Heart right ventricle (tissue), 16 donors: ENCODE measurements around the gene CHST11. TPM values are rescaled to one million over a fixed set of nuclear protein-coding genes. Genes with fewer than 3 reads are reported as not detected.

Experiments
- ATAC-seq, 8 donors: fragments of 200-7000 bp; cut with Tn5 transposase; one replicate each; pipeline ENCODE4 v1.9.1; 2020; ENCODE audit warnings: mild to moderate bottlenecking in 8 of 8, moderate library complexity in 8 of 8, moderate number of reproducible peaks in 1 of 8
- DNase-seq, 2 donors: peaks; one replicate each; pipeline ENCODE4 v3.0.0-alpha.2; 2020
- H3K27ac ChIP-seq, 10 donors: fragments of 200-600 bp; sonication (generic) in 2 of 10; one replicate each; pipeline versions ENCODE4 v1.5.0 to v1.8.0; 2020 to 2022; ENCODE audit warnings: mild to moderate bottlenecking in 3 of 10
- H3K27me3 ChIP-seq, 7 donors: fragments of 200-600 bp; one replicate each; pipeline ENCODE4 v1.8.0; 2021 to 2022; ENCODE audit warnings: mild to moderate bottlenecking in 2 of 7
- H3K36me3 ChIP-seq, 9 donors: fragments of 200-600 bp; sonication (generic) in 1 of 9; one replicate each; pipeline versions ENCODE4 v1.5.0 to v1.8.0; 2020 to 2022; ENCODE audit warnings: mild to moderate bottlenecking in 2 of 9
- H3K4me1 ChIP-seq, 9 donors: fragments of 200-600 bp; sonication (generic) in 1 of 9; one replicate each; pipeline versions ENCODE4 v1.5.0 to v1.8.0; 2020 to 2022; ENCODE audit warnings: mild to moderate bottlenecking in 4 of 9
- H3K4me3 ChIP-seq, 10 donors: fragments of 200-600 bp; sonication (generic) in 2 of 10; one replicate each; pipeline versions ENCODE4 v1.5.0 to v1.8.0; 2020 to 2022; ENCODE audit warnings: mild to moderate bottlenecking in 7 of 10, moderate library complexity in 2 of 10
- H3K9me3 ChIP-seq, 11 donors: fragments of 200-600 bp in 10 of 11; sonication (generic) in 2 of 11; one replicate each; pipeline versions ENCODE4 v1.5.0 to v1.8.0; 2013 to 2022; ENCODE audit warnings: mild to moderate bottlenecking in 2 of 11, control low read depth in 1 of 11, moderate library complexity in 1 of 11
- WGBS, 2 donors: extraction: QIAGEN DNeasy Blood & Tissue Kit; methylation state at CpG; one replicate each; pipeline ENCODE4 v1.1.7; 2013; ENCODE audit warnings: inconsistent platforms in 1 of 2; 5-methylcytosine and 5-hydroxymethylcytosine counted together
- intact Hi-C, 10 donors: fragments of 100-400 bp; cut with DNase I; formaldehyde crosslinking; loops; one replicate each; pipeline versions ENCODE4 v1.11.1 to v1.14.2; 2022
- polyA plus RNA-seq, 2 donors: library from polyadenylated mRNA; stranded (reverse); fragments of 200-250 nt; gene quantifications; one replicate each; pipeline ENCODE4 v1.2.3, GENCODE V29; 2013
- total RNA-seq, 10 donors: library from RNA; stranded (reverse); fragmentation: NEBNext Ultra II Directional in 3 of 10; extraction: Animal tissue kit (Norgen Biotek cat#: 25700) in 3 of 10; gene quantifications; one replicate each; pipeline versions ENCODE4 v1.2.1 to v1.2.4, GENCODE V29; 2021 to 2023
- TF ChIP-seq, protein P1 (sequence below), 9 donors: fragments of 200-600 bp; sonication (generic) in 2 of 9; IDR thresholded peaks; one replicate each; pipeline versions ENCODE4 v1.5.0 to v1.8.0; 2021 to 2022; ENCODE audit warnings: antibody characterized with exemption in 9 of 9, mild to moderate bottlenecking in 5 of 9, moderate library complexity in 1 of 9
- donor health status: Arrhythmogenic right ventricular cardiomyopathy.
- donor health status: ischemic (EF 13 %, LVEDD 7.1; RV severe dilation, severe dysfunction).
- donor health status: healthy with polysubstance abuse.
- donor health status: DM: no; HTN: yes; CAD: no.
- donor health status: DM: no; HTN: no; CAD: no.
- donor health status: ischemic (EF 25% LVEDD 6.9; RV normal size, moderate dysfunction).
- donor health status: ischemic (EF 25% LVEDD 5.7; RV mildly dilated, moderate dysfunction).
- donor health status: healthy.
- donor health status: DM: yes; HTN: yes; CAD: no.
- donor health status: Ischemic cardiomyopathy.
- donor health status: ischemic (EF 35%, LVEDD 5.7; RV mildly dilated, moderate dysfunction).
- donor health status: nonischemic (EF 11% LVEDD 7.7; RV severe dilation, severe dysfunction).
- donor health status: DM: yes; HTN: yes; CAD: no.
- donor health status: PGD.
- donor health status: ischemic (EF 29% LVEDD 5.4; RV normal size, mild dysfunction).
- donor health status: nonischemic (EF 23%, LVEDD 6.1; RV moderate dilation, normal function).

Gene CHST11
- total and polyA plus RNA-seq, 12 donors, result 1.1 to 12.7 (median 4.3) TPM

DNA sequence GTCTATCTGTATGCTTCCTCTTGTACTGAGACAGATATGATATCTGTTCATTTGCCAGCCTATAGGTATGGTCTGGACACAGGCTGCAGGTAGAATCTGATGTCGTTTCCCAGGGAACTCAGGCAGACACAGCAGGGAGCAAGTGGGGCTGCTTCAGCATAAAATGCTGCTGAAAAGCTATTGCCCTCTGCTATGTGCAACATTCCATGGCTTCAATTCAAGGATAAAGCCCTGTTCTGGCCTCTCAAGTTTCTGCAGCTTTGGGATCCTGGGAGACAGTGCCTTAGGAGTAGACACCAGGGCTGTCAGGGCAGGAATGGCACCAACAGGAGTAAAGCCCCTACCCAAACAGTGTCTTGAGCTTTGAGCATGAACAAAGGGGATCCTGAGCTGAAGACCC lies 327.8 kb downstream of the CHST11 start:
- no peak overlapping the region for H3K4me3 ChIP-seq
- H3K27ac ChIP-seq, result no peak overlapping the region
- peaks cover 0 to 16% (median 0%) of the 10 kb centered on the region in 11 donors for H3K9me3 ChIP-seq
- no peak for ATAC-seq
- H3K4me1 ChIP-seq, result peaks cover 0 to 12% (median 5%) of the 10 kb centered on the region in 9 donors
- WGBS, 2 donors, result 36 to 53% methylated on average over 1 of the region's 1 CpG
- intact Hi-C loops, result no loop called here
- no peak for DNase-seq
- H3K27me3 ChIP-seq, result no peaks in the 10 kb centered on the region
- no peaks in the 10 kb centered on the region for H3K36me3 ChIP-seq
- TF ChIP-seq, protein P1, sequence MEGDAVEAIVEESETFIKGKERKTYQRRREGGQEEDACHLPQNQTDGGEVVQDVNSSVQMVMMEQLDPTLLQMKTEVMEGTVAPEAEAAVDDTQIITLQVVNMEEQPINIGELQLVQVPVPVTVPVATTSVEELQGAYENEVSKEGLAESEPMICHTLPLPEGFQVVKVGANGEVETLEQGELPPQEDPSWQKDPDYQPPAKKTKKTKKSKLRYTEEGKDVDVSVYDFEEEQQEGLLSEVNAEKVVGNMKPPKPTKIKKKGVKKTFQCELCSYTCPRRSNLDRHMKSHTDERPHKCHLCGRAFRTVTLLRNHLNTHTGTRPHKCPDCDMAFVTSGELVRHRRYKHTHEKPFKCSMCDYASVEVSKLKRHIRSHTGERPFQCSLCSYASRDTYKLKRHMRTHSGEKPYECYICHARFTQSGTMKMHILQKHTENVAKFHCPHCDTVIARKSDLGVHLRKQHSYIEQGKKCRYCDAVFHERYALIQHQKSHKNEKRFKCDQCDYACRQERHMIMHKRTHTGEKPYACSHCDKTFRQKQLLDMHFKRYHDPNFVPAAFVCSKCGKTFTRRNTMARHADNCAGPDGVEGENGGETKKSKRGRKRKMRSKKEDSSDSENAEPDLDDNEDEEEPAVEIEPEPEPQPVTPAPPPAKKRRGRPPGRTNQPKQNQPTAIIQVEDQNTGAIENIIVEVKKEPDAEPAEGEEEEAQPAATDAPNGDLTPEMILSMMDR (IDR thresholded peaks at IDR 0.05), result no peak

DNA sequence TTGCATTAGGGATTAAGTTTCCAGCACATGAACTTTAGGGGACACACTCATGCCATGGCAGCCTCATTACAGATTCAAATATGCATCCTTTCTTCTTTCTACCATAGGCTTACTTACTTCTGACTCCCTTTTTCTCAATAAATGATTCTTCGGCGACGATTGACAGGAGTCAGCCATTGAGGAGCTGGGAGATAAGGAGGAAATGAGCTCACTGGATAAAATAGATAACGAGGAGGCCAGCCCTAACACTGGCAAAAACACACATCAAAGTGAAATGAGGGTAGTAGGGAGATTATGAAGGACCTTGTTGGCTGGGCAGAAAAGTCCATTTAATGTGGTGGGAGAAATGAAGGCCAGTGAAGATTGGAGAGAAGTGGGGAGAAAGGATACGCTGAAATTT lies 329.1 kb downstream of the CHST11 start:
- no peak for DNase-seq

DNA sequence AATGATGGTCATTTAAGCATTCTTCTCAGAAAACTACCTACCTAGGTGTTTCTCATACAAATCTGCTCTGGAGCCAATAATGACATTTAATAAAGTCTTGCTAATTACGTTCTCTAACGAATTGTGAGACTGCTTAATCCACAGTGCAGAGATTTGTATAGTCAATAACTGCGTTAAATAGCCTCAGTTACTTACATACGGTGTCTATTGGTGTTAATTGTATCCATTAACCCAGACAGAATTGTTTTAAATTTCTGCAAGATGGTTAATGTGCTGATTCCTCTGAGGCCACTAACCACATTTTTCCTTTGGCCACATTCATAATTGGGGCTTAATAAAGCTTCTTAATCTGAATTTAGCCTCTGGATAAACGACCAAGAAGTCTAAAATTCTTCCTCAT lies 329.6 kb downstream of the CHST11 start:
- peaks cover 0 to 3% (median 0%) of the 10 kb centered on the region in 11 donors for H3K9me3 ChIP-seq
- intact Hi-C loops, result no loop called here
- no peaks in the 10 kb centered on the region for H3K36me3 ChIP-seq
- no peaks in the 10 kb centered on the region for H3K27me3 ChIP-seq
- TF ChIP-seq, protein P1 (IDR thresholded peaks at IDR 0.05), result no peak
- no peak overlapping the region for H3K27ac ChIP-seq
- WGBS, 2 donors, result 91 to 93% methylated on average over 5 of the region's 5 CpGs
- DNase-seq (no peak), ATAC-seq (no peak)
- H3K4me3 ChIP-seq, result no peak overlapping the region
- H3K4me1 ChIP-seq, result peaks cover 0 to 12% (median 5%) of the 10 kb centered on the region in 9 donors

More for the DNA sequence above, 329.1 kb downstream of the CHST11 start:
- no peak overlapping the region for H3K4me3 ChIP-seq
- peaks cover 0 to 12% (median 5%) of the 10 kb centered on the region in 9 donors for H3K4me1 ChIP-seq
- WGBS, 2 donors, result 75 to 77% methylated on average over 5 of the region's 5 CpGs
- H3K27ac ChIP-seq, result no peak overlapping the region
- ATAC-seq, result no peak
- TF ChIP-seq, protein P1 (IDR thresholded peaks at IDR 0.05), result no peak
- H3K27me3 ChIP-seq, result no peaks in the 10 kb centered on the region
- no peaks in the 10 kb centered on the region for H3K36me3 ChIP-seq
- H3K9me3 ChIP-seq, result peaks cover 0 to 8% (median 0%) of the 10 kb centered on the region in 11 donors
- intact Hi-C loops, result no loop called here

DNA sequence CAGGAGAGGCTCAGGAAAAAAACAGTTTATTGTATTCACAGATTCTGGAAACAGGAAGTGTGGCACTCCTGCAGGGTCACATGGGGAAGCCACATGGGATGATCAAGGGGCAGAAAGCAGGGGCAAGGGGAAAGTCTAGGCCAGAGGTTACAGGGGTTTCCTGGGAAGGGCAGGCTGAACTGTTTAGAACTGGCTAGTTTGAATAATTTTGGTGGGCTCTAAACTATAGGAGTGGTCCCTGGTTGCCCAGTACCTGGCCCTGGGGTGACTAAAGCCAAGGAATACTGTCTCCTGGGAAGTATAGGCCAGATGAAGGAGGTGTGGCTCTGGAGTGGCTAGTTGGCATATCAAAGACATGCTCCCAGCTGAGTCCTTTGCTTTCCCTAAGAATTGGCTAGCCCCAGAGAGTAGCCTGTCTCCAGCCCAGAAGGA lies 332.1 kb downstream of the CHST11 start:
- Histone ChIP-seq H3K4me1 (peaks cover 0 to 21% (median 6%) of the 10 kb centered on the region in 9 donors), H3K9me3 (no peaks in the 10 kb centered on the region), H3K27me3 (no peaks in the 10 kb centered on the region), H3K36me3 (no peaks in the 10 kb centered on the region), H3K4me3 (no peak overlapping the region), H3K27ac (no peak overlapping the region)
- ATAC-seq (no peak), DNase-seq (no peak)
- intact Hi-C loops, result no loop called here
- TF ChIP-seq, protein P1 (IDR thresholded peaks at IDR 0.05), result no peak
